HFF-Myc (cell line): ENCODE data around the gene CADPS.

ENCODE experiments used
- DNase-seq: peaks from one replicate; pipeline ENCODE4 v3.0.0-alpha.2; 2011; ENCODE audit warnings: low read depth; ENCODE audit errors: extremely low read depth
- H3K4me3 ChIP-seq: replicated peaks from 2 replicates; pipeline ENCODE4 v1.5.1; 2011; ENCODE audit warnings: low read depth, mild to moderate bottlenecking, control low read depth, low read length
- TF ChIP-seq, protein P1 (sequence below): IDR thresholded peaks from 2 replicates; pipeline ENCODE4 v1.5.1; 2012; ENCODE audit warnings: mild to moderate bottlenecking, low read depth, low read length, control low read depth; ENCODE audit errors: missing control alignments

Gene CADPS

DNA sequence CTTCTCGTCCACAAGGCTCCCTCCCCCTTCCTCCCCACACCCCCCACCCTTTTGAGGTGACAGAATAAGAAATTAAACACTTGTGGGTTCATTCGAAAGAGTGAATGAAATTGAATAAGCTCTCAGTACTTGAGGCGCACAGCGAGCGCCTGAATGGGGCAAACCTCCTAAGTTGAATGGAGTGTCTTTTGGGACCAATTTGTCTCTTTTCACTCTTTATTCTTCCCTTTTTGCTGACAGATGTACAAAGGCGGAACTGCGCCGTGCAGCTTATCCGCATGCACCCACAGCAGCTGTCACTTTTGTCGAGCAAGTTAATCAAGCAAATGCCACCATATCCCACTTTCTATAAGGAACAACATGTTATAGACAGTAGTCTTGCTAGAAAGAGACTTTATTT, 454.0 kb downstream of the CADPS start:
- DNase-seq: no peak
- no peak overlapping the region for H3K4me3 ChIP-seq
- TF ChIP-seq, protein P1, sequence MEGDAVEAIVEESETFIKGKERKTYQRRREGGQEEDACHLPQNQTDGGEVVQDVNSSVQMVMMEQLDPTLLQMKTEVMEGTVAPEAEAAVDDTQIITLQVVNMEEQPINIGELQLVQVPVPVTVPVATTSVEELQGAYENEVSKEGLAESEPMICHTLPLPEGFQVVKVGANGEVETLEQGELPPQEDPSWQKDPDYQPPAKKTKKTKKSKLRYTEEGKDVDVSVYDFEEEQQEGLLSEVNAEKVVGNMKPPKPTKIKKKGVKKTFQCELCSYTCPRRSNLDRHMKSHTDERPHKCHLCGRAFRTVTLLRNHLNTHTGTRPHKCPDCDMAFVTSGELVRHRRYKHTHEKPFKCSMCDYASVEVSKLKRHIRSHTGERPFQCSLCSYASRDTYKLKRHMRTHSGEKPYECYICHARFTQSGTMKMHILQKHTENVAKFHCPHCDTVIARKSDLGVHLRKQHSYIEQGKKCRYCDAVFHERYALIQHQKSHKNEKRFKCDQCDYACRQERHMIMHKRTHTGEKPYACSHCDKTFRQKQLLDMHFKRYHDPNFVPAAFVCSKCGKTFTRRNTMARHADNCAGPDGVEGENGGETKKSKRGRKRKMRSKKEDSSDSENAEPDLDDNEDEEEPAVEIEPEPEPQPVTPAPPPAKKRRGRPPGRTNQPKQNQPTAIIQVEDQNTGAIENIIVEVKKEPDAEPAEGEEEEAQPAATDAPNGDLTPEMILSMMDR: no peak

DNA sequence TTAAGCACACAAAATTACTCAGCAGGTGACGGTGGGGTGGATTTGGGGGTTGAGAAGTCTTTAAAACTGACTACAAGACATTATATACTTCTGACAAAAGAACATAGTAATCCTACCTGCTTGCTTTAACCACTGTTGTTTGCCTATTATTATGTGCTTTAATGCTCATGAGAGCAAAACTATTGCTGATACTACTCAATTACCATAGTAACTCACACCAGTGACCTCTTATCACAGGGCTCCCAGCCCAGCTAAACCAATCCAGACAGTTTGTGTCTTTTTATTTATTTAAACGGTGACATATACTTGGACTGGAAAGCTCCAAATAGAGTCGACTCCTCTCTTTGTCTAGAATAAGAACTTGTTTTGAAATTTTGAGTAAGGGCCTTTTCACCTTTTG, 459.1 kb downstream of the CADPS start:
- no peak for DNase-seq
- no peak overlapping the region for H3K4me3 ChIP-seq
- TF ChIP-seq, protein P1: no peak

DNA sequence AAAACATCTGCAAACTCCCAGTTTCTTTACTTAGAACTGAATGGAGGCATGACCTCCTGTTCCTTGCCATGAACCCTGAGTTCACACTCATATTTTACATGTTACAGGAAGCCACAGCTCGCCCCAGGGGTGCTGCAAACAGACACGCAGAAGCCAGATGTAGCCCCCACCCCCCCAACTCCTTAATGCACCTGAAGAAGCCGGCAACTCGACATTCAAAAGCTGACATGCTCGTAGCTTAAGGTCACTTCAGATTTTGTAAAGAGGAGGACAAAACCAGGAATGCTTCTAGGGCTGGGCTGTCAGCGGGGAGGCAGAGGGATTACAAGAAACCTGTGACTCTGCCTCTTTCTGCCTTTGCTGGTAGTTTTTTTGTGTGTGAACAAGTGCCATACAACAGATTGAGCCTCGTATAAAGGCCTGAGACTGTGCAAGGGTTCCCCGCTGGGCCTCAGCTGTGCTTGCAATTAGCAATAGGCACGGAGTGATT, 459.9 kb downstream of the CADPS start:
- DNase-seq: no peak
- TF ChIP-seq, protein P1: no peak
- no peak overlapping the region for H3K4me3 ChIP-seq

DNA sequence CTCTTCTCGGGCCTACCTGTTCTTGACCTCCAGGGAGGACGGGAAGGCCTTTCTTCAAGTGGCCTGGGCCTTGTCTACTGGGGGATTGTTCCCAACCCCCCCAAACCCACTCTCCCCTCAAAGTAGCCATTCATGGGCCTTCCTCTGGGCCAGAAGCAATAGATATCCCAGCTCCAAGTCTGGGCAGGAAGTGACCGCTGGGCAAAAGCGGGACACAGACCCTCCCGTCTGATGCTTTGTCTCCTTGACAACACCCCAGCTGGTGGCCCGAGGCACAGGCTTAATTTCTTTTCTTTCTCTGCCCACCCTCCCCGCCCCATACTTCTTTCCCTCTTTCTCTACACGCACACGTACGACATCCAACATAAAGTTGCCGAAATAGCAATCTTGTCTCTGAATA, 460.4 kb downstream of the CADPS start:
- no peak overlapping the region for H3K4me3 ChIP-seq
- TF ChIP-seq, protein P1: no peak
- no peak for DNase-seq

DNA sequence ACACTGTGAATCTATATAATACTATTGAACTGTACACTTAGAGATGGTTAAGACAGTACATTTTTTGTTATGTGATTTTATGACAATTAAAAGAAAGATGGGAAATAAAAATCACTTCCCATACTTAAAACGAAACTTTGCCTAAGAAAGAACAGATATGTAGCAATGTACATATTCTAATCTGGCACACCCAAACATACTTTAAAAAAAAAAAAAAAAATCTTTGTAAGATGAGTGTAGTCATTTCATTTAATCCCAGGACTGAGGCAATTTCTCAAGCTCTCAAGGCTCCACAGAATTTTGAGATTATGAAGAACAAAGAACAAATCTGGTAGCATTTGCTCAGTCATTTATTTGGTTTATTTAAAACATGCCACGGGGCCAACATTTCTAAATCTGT, 461.5 kb downstream of the CADPS start:
- DNase-seq: no peak
- TF ChIP-seq, protein P1: no peak
- H3K4me3 ChIP-seq: no peak overlapping the region

DNA sequence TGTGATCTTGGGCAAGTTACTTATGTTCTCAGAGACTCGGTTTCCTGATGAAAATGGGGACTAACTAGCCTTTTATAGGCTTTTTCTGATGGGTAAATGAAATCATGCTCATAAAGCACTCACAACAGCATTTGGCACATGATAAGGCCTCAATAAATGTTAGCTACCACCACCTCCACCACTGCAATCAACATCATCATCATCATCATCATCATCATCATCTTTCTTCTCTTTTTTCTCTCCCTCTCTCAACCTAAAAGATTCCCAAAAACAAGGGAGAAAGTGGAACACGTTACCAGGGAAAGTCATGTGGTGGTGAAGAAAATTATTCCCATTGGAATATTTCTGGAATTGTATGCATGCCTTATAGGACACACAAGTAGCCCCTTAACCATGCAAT, 468.3 kb downstream of the CADPS start:
- TF ChIP-seq, protein P1: no peak
- DNase-seq: no peak

DNA sequence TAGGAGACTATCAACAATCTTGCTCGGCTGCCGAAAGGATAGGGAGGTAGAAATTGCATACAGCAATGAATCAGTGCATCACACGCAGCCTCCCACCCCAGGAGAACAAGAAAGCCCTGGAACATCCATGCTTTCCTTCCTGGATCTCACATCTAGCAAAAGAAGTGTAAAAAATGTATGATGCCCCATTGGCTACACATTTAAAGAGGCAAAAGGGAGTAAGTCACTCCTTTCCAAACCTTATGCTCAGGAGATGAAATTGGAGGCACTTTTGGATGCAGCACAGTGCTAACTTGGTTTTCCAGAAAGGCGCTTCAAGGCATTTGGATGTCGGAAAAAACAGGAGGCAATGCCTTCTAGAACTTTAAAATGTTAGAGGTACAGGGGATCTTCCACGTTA, 469.6 kb downstream of the CADPS start:
- TF ChIP-seq, protein P1: no peak
- no peak overlapping the region for H3K4me3 ChIP-seq
- DNase-seq: no peak

More for the DNA sequence above, 468.3 kb downstream of the CADPS start:
- H3K4me3 ChIP-seq: no peak overlapping the region
